ENCODE data around the gene CDK2. TPM values are rescaled to one million over a fixed set of nuclear protein-coding genes. Genes with fewer than 3 reads are reported as not detected.

Gene CDK2
- total and polyA plus RNA-seq, 9 of the 15 experiments (the other 6 are each of a cell fraction or from before 2014, with no cell fraction given): 17.4 to 213 (median 109) TPM

GRCh38 chr12:55927588-55928502, 38.8 kb upstream of the CDK2 start, which contains the start of gene PYM1 (continued):
- TF ChIP-seq ATF4 (CRISPR knock-in tag; IDR thresholded peaks at IDR 0.05) (no peak), KAT7 (CRISPR knock-in tag; IDR thresholded peaks at IDR 0.05; ENCODE audit: borderline replicate concordance) (peak; percentile 94), FOXM1 (IDR thresholded peaks at IDR 0.05; ENCODE audit: low read depth) (no peak), FOXM1 (CRISPR knock-in tag; IDR thresholded peaks at IDR 0.05; ENCODE audit: low read depth) (0 out of 2 replicates have a peak, but pooled peaks have one; percentile 8), ZNF589 (CRISPR knock-in tag; IDR thresholded peaks at IDR 0.05; ENCODE audit: low read depth) (no peak), RBM15 (IDR thresholded peaks at IDR 0.05; ENCODE audit: insufficient read depth, low read length) (no peak), POU5F1 (IDR thresholded peaks at IDR 0.05; ENCODE audit: borderline replicate concordance, low read depth, low read length, partially characterized antibody) (no peak), ZNF57 (CRISPR knock-in tag; IDR thresholded peaks at IDR 0.05) (no peak), POLR3G (IDR thresholded peaks at IDR 0.05; ENCODE audit: extremely low read depth, insufficient read length, insufficient replicate concordance) (no peak), ETS2 (tag; IDR thresholded peaks at IDR 0.05; ENCODE audit: borderline replicate concordance, poor library complexity, severe bottlenecking) (no peak), ZBTB17 (CRISPR knock-in tag; IDR thresholded peaks at IDR 0.05) (0 out of 2 replicates have a peak, but pooled peaks have one; percentile 13), TCFL5 (CRISPR knock-in tag; conservative IDR thresholded peaks at IDR 0.05) (no peak), ZNF76 (CRISPR knock-in tag; IDR thresholded peaks at IDR 0.05; ENCODE audit: borderline replicate concordance) (no peak)
- TF ChIP-seq, protein P1, sequence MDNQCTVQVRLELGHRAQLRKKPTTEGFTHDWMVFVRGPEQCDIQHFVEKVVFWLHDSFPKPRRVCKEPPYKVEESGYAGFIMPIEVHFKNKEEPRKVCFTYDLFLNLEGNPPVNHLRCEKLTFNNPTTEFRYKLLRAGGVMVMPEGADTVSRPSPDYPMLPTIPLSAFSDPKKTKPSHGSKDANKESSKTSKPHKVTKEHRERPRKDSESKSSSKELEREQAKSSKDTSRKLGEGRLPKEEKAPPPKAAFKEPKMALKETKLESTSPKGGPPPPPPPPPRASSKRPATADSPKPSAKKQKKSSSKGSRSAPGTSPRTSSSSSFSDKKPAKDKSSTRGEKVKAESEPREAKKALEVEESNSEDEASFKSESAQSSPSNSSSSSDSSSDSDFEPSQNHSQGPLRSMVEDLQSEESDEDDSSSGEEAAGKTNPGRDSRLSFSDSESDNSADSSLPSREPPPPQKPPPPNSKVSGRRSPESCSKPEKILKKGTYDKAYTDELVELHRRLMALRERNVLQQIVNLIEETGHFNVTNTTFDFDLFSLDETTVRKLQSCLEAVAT (IDR thresholded peaks at IDR 0.05): no peak
- TF ChIP-seq, protein P2, sequence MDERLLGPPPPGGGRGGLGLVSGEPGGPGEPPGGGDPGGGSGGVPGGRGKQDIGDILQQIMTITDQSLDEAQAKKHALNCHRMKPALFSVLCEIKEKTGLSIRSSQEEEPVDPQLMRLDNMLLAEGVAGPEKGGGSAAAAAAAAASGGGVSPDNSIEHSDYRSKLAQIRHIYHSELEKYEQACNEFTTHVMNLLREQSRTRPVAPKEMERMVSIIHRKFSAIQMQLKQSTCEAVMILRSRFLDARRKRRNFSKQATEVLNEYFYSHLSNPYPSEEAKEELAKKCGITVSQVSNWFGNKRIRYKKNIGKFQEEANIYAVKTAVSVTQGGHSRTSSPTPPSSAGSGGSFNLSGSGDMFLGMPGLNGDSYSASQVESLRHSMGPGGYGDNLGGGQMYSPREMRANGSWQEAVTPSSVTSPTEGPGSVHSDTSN (CRISPR knock-in tag; IDR thresholded peaks at IDR 0.05; ENCODE audit: low read depth): no peak
- TF ChIP-seq, protein P2 (tag; conservative IDR thresholded peaks at IDR 0.05; ENCODE audit: low read depth): peak; percentile 47; the same call in 1 of the 2 replicates
- TF ChIP-seq, protein P3, sequence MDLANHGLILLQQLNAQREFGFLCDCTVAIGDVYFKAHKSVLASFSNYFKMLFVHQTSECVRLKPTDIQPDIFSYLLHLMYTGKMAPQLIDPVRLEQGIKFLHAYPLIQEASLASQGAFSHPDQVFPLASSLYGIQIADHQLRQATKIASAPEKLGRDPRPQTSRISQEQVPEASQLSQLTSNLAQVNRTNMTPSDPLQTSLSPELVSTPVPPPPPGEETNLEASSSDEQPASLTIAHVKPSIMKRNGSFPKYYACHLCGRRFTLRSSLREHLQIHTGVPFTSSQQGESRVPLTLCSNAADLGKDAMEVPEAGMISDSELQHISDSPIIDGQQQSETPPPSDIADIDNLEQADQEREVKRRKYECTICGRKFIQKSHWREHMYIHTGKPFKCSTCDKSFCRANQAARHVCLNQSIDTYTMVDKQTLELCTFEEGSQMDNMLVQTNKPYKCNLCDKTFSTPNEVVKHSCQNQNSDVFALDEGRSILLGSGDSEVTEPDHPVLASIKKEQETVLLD (IDR thresholded peaks at IDR 0.05): peak; percentile 46
- TF ChIP-seq, protein P4, sequence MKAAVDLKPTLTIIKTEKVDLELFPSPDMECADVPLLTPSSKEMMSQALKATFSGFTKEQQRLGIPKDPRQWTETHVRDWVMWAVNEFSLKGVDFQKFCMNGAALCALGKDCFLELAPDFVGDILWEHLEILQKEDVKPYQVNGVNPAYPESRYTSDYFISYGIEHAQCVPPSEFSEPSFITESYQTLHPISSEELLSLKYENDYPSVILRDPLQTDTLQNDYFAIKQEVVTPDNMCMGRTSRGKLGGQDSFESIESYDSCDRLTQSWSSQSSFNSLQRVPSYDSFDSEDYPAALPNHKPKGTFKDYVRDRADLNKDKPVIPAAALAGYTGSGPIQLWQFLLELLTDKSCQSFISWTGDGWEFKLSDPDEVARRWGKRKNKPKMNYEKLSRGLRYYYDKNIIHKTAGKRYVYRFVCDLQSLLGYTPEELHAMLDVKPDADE (conservative IDR thresholded peaks at IDR 0.05; ENCODE audit: control insufficient read depth, low read depth, low read length): peak; percentile 72; the same call in 1 of the 2 replicates
